PFSK-1 (cell line): Measurements from ENCODE around the gene SORT1.

Experiments
- FOXP2 ChIP-seq: optimal IDR thresholded peaks from 2 replicates; pipeline ENCODE3; 2011; ENCODE audit warnings: borderline replicate concordance, control low read depth, inconsistent platforms; ENCODE audit not compliant: insufficient read depth; ENCODE audit errors: extremely low read length, extremely low read depth
- POLR2AphosphoS5 ChIP-seq: IDR thresholded peaks from 2 replicates; pipeline ENCODE4 v1.6.1; 2012; ENCODE audit warnings: low read depth, mild to moderate bottlenecking, control low read depth, low read length, moderate library complexity
- SIN3A ChIP-seq: IDR thresholded peaks from 2 replicates; pipeline ENCODE4 v1.6.1; 2012; ENCODE audit warnings: mild to moderate bottlenecking, low read length, moderate library complexity, borderline replicate concordance; ENCODE audit not compliant: insufficient read depth
- TAF1 ChIP-seq: IDR thresholded peaks from 2 replicates; pipeline ENCODE4 v1.6.1; 2012; ENCODE audit warnings: low read length, control low read depth, borderline replicate concordance; ENCODE audit not compliant: insufficient read depth
- TF ChIP-seq, protein P1 (sequence below), 2 experiments: IDR thresholded peaks; 2 replicates each; pipeline versions ENCODE4 v1.6.1 to v1.8.0; 2011 to 2012; ENCODE audit warnings: low read depth in 2 of 2, low read length in 2 of 2, control low read depth in 1 of 2, inconsistent platforms in 1 of 2, mild to moderate bottlenecking in 1 of 2, moderate library complexity in 1 of 2; ENCODE audit not compliant: insufficient read depth in 1 of 2

Gene SORT1

DNA sequence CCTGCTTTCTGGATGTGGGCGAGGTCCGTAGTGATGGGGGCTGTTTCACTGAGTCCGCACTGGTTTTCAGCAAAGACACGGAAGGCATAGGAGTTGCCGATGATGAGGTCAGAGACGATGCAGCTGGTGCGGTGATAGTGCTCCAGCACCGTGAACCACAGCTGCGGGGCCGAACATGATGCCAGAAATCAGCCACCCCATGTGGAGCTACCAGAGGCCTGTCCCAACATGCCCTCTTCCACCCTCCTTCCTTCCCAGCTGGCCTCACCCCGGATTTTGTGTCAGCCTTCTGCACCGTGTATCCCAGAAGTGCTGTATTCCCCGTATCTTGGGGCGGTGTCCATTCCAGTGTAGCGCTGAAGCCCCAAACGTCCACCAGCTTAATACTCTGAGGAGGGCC is 100.9 kb downstream of the SORT1 start:
- TF ChIP-seq SIN3A: no peak
- no peak for TF ChIP-seq POLR2AphosphoS5
- TF ChIP-seq, protein P1, sequence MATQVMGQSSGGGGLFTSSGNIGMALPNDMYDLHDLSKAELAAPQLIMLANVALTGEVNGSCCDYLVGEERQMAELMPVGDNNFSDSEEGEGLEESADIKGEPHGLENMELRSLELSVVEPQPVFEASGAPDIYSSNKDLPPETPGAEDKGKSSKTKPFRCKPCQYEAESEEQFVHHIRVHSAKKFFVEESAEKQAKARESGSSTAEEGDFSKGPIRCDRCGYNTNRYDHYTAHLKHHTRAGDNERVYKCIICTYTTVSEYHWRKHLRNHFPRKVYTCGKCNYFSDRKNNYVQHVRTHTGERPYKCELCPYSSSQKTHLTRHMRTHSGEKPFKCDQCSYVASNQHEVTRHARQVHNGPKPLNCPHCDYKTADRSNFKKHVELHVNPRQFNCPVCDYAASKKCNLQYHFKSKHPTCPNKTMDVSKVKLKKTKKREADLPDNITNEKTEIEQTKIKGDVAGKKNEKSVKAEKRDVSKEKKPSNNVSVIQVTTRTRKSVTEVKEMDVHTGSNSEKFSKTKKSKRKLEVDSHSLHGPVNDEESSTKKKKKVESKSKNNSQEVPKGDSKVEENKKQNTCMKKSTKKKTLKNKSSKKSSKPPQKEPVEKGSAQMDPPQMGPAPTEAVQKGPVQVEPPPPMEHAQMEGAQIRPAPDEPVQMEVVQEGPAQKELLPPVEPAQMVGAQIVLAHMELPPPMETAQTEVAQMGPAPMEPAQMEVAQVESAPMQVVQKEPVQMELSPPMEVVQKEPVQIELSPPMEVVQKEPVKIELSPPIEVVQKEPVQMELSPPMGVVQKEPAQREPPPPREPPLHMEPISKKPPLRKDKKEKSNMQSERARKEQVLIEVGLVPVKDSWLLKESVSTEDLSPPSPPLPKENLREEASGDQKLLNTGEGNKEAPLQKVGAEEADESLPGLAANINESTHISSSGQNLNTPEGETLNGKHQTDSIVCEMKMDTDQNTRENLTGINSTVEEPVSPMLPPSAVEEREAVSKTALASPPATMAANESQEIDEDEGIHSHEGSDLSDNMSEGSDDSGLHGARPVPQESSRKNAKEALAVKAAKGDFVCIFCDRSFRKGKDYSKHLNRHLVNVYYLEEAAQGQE (IDR thresholded peaks at IDR 0.05; ENCODE audit: insufficient read depth in 1 of 2, low read depth in 2 of 2, low read length in 2 of 2): no peak
- no peak for TF ChIP-seq FOXP2
- TF ChIP-seq TAF1: no peak

DNA sequence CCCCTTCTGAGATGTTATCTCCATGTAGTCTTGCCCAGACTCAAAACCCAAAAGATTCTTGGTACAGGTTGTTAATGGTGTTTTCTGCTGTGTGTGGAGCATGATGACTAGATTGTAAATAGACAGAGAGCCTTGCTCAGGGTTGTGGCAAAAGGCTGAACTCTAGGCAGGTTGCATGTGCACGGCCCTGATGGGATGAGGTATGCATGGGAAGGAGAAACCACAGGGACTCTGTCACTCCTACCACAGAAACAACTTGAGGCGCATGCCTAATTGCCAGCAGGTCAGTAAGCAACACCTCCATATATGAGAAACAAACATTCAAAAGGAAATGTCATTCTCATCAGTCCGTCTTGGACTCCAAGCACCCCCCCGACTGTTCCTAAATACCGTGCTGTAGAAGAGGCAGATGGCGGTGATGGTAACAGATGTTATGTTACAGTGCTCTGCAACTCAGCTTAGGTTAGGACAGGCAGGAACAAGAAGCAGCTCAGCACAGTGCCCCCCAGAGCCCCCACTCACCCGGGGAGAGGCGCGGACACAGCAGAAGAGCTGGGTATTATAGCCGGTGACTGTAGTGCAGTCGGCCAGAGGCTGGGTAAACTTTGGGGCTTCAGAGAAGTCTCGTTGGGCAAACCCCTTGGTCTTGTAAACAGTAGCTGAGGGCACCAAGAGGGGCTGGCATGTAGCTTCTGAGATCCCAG is 101.9 kb downstream of the SORT1 start:
- TF ChIP-seq, protein P1 (IDR thresholded peaks at IDR 0.05; ENCODE audit: insufficient read depth in 1 of 2, low read depth in 2 of 2, low read length in 2 of 2): no peak
- TF ChIP-seq FOXP2 (no peak), POLR2AphosphoS5 (no peak), TAF1 (no peak), SIN3A (no peak)

DNA sequence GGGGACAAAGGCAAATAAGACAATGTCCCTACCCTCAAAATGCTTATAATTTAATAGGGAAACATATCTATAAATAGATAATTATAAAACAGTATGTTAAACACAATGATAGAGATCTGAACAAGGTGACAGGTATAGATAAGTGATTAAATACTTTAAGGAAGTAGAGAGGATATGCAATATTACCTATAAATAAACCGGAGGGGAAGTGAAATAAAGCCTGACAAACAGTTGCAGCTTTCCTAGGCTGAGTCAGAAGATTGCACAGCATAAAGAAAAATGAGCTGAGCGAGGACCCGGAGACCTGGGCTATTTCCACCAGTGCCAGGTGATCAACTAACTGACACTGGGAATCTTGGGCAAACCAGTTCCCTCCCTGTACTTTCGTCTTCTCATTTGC is 103.2 kb downstream of the SORT1 start:
- TF ChIP-seq POLR2AphosphoS5: no peak
- TF ChIP-seq SIN3A: no peak
- TF ChIP-seq, protein P1 (IDR thresholded peaks at IDR 0.05; ENCODE audit: insufficient read depth in 1 of 2, low read depth in 2 of 2, low read length in 2 of 2): no peak
- no peak for TF ChIP-seq TAF1
- TF ChIP-seq FOXP2: no peak

DNA sequence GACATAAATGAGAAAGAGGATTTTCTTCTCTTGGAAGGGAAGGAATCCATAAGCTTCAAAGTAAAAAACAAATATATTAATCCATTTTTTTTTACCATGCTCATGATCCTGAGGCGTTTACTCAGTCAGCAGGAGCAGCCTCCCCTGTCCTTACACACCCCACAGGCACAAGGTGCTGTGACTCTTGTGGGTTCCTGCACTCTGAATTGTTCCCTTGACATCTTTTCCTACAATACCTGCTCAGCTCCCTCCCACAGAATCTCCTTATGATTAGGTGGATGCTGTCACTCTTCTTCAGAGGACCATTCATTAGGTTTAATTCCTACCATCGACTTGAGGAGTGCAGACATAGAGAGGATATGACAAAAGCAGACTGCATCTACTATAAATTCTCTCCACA is 104.7 kb downstream of the SORT1 start:
- TF ChIP-seq FOXP2: no peak
- no peak for TF ChIP-seq SIN3A
- TF ChIP-seq TAF1: no peak
- TF ChIP-seq, protein P1 (IDR thresholded peaks at IDR 0.05; ENCODE audit: insufficient read depth in 1 of 2, low read depth in 2 of 2, low read length in 2 of 2): no peak
- no peak for TF ChIP-seq POLR2AphosphoS5
